Neural crest cell (in vitro differentiated cells): ENCODE data around the gene TTC31. TPM values are rescaled to one million over a fixed set of nuclear protein-coding genes. Genes with fewer than 3 reads are reported as not detected.
A peak's percentile ranks its signal among the peaks of the same experiment; 100 is the strongest.
"Not testable (repeated sequence)": the region's sequence is repeated elsewhere in the genome, so short reads cannot be mapped to it uniquely, and the experiment has no call there.

Experiments
- DNase-seq: peaks from one replicate; pipeline ENCODE4 v3.0.0; 2021; ENCODE audit warnings: low read depth, mixed read lengths, low spot score
- H3K27ac Mint-ChIP-seq: one replicate; pipeline ENCODE4 v1.8.0; 2021; ENCODE audit warnings: mild to moderate bottlenecking, mixed read lengths; ENCODE audit not compliant: unreplicated experiment
- H3K27me3 Mint-ChIP-seq: 2 replicates; pipeline ENCODE4 v1.8.0; 2021; ENCODE audit warnings: low read depth, mild to moderate bottlenecking, mixed read lengths
- H3K36me3 Mint-ChIP-seq: 2 replicates; pipeline ENCODE4 v1.8.0; 2021; ENCODE audit warnings: low read depth, mild to moderate bottlenecking, mixed read lengths
- H3K4me1 Mint-ChIP-seq: 2 replicates; pipeline ENCODE4 v1.8.0; 2021; ENCODE audit warnings: mixed read lengths
- H3K4me3 Mint-ChIP-seq: one replicate; pipeline ENCODE4 v1.8.0; 2021; ENCODE audit warnings: mild to moderate bottlenecking, mixed read lengths
- H3K9me3 Mint-ChIP-seq: 2 replicates; pipeline ENCODE4 v1.8.0; 2021; ENCODE audit warnings: mixed read lengths
- CTCF ChIP-seq: fragments of 200-600 bp; sonication (generic); conservative IDR thresholded peaks from 2 replicates; pipeline ENCODE4 v1.5.0; 2021; ENCODE audit warnings: antibody characterized with exemption, mild to moderate bottlenecking
- total RNA-seq: library from RNA; stranded (reverse); gene quantifications from 2 replicates; pipeline ENCODE4 v1.2.1, GENCODE V29; 2021

TTC31 gene
- total RNA-seq, 1 donor from 2014 or later, result 29.6 TPM

GRCh38 chr2:74461187-74462053, 21.5 kb upstream of the TTC31 start:
- Mint-ChIP-seq H3K27me3 (peaks cover 7% of the 10 kb centered on the region), H3K27ac (no peak overlapping the region), H3K4me3 (peak overlapping the region; percentile 85), H3K4me1 (peaks cover 50% of the 10 kb centered on the region), H3K36me3 (peaks cover 12% of the 10 kb centered on the region), H3K9me3 (no peaks in the 10 kb centered on the region)
- no peak for TF ChIP-seq CTCF
- DNase-seq, result no peak

- no peak for TF ChIP-seq CTCF
- no peaks in the 10 kb centered on the region for H3K9me3 Mint-ChIP-seq
- DNase-seq, result no peak
- peaks cover 42% of the 10 kb centered on the region for H3K4me1 Mint-ChIP-seq
- H3K27me3 Mint-ChIP-seq, result peaks cover 7% of the 10 kb centered on the region
- peak overlapping the region; percentile 87 for H3K4me3 Mint-ChIP-seq
- H3K27ac Mint-ChIP-seq, result no peak overlapping the region
- peaks cover 12% of the 10 kb centered on the region for H3K36me3 Mint-ChIP-seq
Observed at GRCh38 chr2:74462054-74462785, 20.7 kb upstream of the TTC31 start.

- peaks cover 12% of the 10 kb centered on the region for H3K36me3 Mint-ChIP-seq
- H3K27ac Mint-ChIP-seq, result no peak overlapping the region
- TF ChIP-seq CTCF, result no peak
- peaks cover 39% of the 10 kb centered on the region for H3K4me1 Mint-ChIP-seq
- H3K9me3 Mint-ChIP-seq, result no peaks in the 10 kb centered on the region
- peak overlapping the region; percentile 87 for H3K4me3 Mint-ChIP-seq
- no peak for DNase-seq
- H3K27me3 Mint-ChIP-seq, result peaks cover 7% of the 10 kb centered on the region
Observed at GRCh38 chr2:74462786-74463105, 20.1 kb upstream of the TTC31 start.

GRCh38 chr2:74464406-74464805, 18.5 kb upstream of the TTC31 start:
- DNase-seq, result no peak
- H3K4me3 Mint-ChIP-seq, result peak overlapping the region; percentile 87
- peaks cover 29% of the 10 kb centered on the region for H3K4me1 Mint-ChIP-seq
- TF ChIP-seq CTCF, result no peak
- H3K27ac Mint-ChIP-seq, result no peak overlapping the region
- H3K36me3 Mint-ChIP-seq, result peaks cover 12% of the 10 kb centered on the region
- H3K27me3 Mint-ChIP-seq, result peaks cover 2% of the 10 kb centered on the region
- no peaks in the 10 kb centered on the region for H3K9me3 Mint-ChIP-seq

GRCh38 chr2:74470742-74471141, 12.1 kb upstream of the TTC31 start:
- not testable (repeated sequence) for H3K27ac Mint-ChIP-seq, DNase-seq, H3K9me3 Mint-ChIP-seq, H3K27me3 Mint-ChIP-seq
- peaks cover 10% of the 10 kb centered on the region for H3K36me3 Mint-ChIP-seq
- H3K4me1 Mint-ChIP-seq, result peaks cover 27% of the 10 kb centered on the region
- peak overlapping the region; percentile 81 for H3K4me3 Mint-ChIP-seq
